ENCODE data around the gene RAB3GAP1. TPM values are rescaled to one million over a fixed set of nuclear protein-coding genes. Genes with fewer than 3 reads are reported as not detected.
"Not testable (repeated sequence)": the region's sequence is repeated elsewhere in the genome, so short reads cannot be mapped to it uniquely, and the experiment has no call there.

Gene RAB3GAP1
- total RNA-seq, 1 donor = 72.3 TPM

GRCh38 chr2:135076556-135076955, 24.5 kb downstream of the RAB3GAP1 start:
- no peaks in the 10 kb centered on the region for H3K4me1 ChIP-seq (ENCODE audit: insufficient read depth, low read length)

DNA sequence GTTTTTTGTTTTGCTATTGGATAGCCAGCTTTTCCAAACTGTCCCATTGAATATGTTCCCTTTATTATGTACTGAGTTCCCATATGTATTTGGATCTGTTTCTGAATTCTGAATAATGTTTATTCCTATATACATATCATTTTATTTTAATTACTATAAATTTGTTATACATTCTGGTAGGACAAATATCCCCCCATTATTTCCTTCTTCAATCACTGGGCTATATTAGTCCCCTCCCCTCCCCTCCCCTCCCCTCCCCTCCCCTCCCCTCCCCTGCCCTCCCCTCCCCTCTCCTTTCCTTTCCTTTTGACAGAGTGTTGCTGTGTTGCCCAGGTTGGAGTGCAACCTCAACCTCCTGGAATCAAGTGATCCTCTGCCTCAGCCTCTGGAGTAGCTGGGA, 26.3 kb downstream of the RAB3GAP1 start:
- H3K4me1 ChIP-seq (ENCODE audit: insufficient read depth, low read length) = no peaks in the 10 kb centered on the region
- no peaks in the 10 kb centered on the region for H3K9me3 ChIP-seq (ENCODE audit: low read depth, low read length)

More at GRCh38 chr2:135076556-135076955, 24.5 kb downstream of the RAB3GAP1 start:
- Histone ChIP-seq H3K9me3 (ENCODE audit: low read depth, low read length) (peaks cover 10% of the 10 kb centered on the region), H3K4me3 (ENCODE audit: low read length) (no peak overlapping the region), H3K27me3 (ENCODE audit: insufficient read depth, low read length) (no peaks in the 10 kb centered on the region)

DNA sequence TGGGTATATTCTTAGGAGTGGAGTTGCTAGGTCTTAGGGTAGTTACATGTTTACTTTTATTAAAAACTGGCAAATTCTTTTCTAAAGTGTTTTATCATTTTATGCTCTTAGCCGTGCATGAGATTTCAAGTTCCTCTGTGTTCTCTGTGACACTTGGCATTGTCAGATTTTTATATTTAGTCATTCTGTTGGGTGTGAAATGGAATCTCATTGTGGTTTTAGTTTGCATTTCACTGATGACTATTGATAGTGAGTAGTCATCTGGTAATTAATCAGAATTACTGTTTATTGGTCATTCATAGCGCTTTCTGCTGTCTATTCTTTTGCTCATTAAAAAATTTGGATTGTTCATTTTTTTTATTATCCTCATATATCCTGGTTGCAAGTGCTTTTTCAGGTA, 34.1 kb downstream of the RAB3GAP1 start:
- no peaks in the 10 kb centered on the region for H3K4me1 ChIP-seq (ENCODE audit: insufficient read depth, low read length)
- H3K4me3 ChIP-seq (ENCODE audit: low read length) = no peak overlapping the region
- no peaks in the 10 kb centered on the region for H3K27me3 ChIP-seq (ENCODE audit: insufficient read depth, low read length)
- no peaks in the 10 kb centered on the region for H3K9me3 ChIP-seq (ENCODE audit: low read depth, low read length)

More for the DNA sequence above, 26.3 kb downstream of the RAB3GAP1 start:
- Histone ChIP-seq H3K4me3 (ENCODE audit: low read length) (no peak overlapping the region), H3K27me3 (ENCODE audit: insufficient read depth, low read length) (no peaks in the 10 kb centered on the region)

DNA sequence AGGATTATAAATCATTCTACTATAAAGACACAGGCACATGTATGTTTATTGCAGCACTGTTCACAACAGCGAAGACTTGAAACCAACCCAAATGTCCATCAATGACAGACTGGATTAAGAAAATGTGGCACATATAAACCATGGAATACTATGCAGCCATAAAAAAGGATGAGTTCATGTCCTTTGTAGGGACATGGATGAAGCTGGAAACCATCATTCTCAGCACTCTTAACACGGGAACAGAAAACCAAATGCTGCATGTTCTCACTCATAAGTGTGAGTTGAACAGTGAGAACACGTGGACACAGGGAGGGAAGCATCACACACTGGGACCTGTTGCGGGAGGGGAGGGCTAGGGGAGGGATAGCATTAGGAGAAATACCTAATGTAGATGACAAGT, 37.5 kb downstream of the RAB3GAP1 start:
- H3K4me3 ChIP-seq (ENCODE audit: low read length); H3K27me3 ChIP-seq (ENCODE audit: insufficient read depth, low read length); H3K4me1 ChIP-seq (ENCODE audit: insufficient read depth, low read length); H3K9me3 ChIP-seq (ENCODE audit: low read depth, low read length): not testable (repeated sequence)

DNA sequence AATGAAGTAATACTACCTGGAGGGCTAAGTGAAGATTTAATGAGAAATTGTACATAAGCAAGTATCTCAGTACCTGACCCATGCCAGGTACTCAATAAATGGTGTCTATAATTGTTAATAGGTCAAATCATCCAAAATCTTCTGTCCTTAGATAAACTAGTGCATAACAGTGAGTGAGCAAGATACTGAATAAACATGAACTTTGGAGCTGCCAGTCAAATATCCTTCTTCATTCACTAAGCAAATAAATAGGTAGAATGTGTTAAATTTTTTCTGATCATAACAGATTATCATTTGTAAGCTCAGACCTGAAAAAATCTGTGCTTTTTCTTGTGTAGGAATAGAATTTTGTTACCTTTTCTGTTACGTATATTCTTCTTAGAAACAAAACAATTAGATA, 39.6 kb downstream of the RAB3GAP1 start:
- Histone ChIP-seq H3K27me3 (ENCODE audit: insufficient read depth, low read length) (no peaks in the 10 kb centered on the region), H3K4me1 (ENCODE audit: insufficient read depth, low read length) (no peaks in the 10 kb centered on the region), H3K9me3 (ENCODE audit: low read depth, low read length) (no peaks in the 10 kb centered on the region), H3K4me3 (ENCODE audit: low read length) (no peak overlapping the region)

DNA sequence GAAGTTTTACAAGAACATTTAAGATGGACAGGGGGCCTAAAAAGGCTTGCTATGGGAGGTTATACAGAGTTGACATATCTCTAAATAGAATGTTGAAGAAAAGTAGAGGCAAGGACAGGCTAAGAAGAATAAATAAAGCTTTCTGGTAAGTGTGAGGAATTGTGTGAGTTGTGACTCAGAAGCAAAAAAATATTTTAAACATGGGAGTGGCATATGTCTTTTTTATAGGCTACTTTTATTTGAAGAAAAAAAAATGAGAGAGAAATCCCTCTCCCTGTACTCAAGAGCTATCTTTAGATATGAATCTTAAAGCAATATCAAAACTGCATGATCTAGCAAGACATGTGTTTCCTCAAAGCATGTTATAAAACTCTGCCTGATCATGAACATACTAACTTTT, 41.1 kb downstream of the RAB3GAP1 start:
- Histone ChIP-seq H3K9me3 (ENCODE audit: low read depth, low read length) (no peaks in the 10 kb centered on the region), H3K4me3 (ENCODE audit: low read length) (no peak overlapping the region), H3K4me1 (ENCODE audit: insufficient read depth, low read length) (no peaks in the 10 kb centered on the region), H3K27me3 (ENCODE audit: insufficient read depth, low read length) (no peaks in the 10 kb centered on the region)

- Histone ChIP-seq H3K4me1 (ENCODE audit: insufficient read depth, low read length) (no peaks in the 10 kb centered on the region), H3K27me3 (ENCODE audit: insufficient read depth, low read length) (no peaks in the 10 kb centered on the region)
Observed at GRCh38 chr2:135093670-135094330, 41.7 kb downstream of the RAB3GAP1 start.

DNA sequence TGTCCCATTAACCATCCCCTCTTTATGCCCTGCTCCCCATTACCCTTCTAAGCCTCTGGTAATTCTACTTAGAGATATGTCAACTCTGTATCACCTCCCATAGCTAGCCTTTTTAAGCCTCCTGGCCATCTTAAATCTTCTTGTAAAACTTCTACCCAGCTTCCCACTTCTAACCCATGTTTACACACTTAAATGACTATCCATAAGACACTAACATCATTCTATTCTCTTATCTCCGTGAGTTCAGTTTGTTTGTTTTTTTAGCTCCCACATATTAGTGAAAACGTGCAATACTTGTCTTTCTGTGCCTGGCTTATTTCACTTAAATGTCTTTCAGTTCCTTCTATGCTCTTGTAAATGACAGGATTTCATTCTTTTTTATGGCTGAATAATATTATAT, 42.4 kb downstream of the RAB3GAP1 start:
- H3K9me3 ChIP-seq (ENCODE audit: low read depth, low read length) = no peaks in the 10 kb centered on the region
- H3K4me1 ChIP-seq (ENCODE audit: insufficient read depth, low read length) = no peaks in the 10 kb centered on the region
- H3K27me3 ChIP-seq (ENCODE audit: insufficient read depth, low read length) = no peaks in the 10 kb centered on the region
- H3K4me3 ChIP-seq (ENCODE audit: low read length) = no peak overlapping the region

More at GRCh38 chr2:135093670-135094330, 41.7 kb downstream of the RAB3GAP1 start:
- H3K9me3 ChIP-seq (ENCODE audit: low read depth, low read length) = no peaks in the 10 kb centered on the region
- no peak overlapping the region for H3K4me3 ChIP-seq (ENCODE audit: low read length)

- H3K9me3 ChIP-seq (ENCODE audit: low read depth, low read length) = no peaks in the 10 kb centered on the region
- no peak overlapping the region for H3K4me3 ChIP-seq (ENCODE audit: low read length)
- H3K27me3 ChIP-seq (ENCODE audit: insufficient read depth, low read length) = no peaks in the 10 kb centered on the region
- no peaks in the 10 kb centered on the region for H3K4me1 ChIP-seq (ENCODE audit: insufficient read depth, low read length)
Observed at GRCh38 chr2:135095591-135095990, 43.5 kb downstream of the RAB3GAP1 start.

- no peaks in the 10 kb centered on the region for H3K9me3 ChIP-seq (ENCODE audit: low read depth, low read length)
- no peaks in the 10 kb centered on the region for H3K4me1 ChIP-seq (ENCODE audit: insufficient read depth, low read length)
- no peaks in the 10 kb centered on the region for H3K27me3 ChIP-seq (ENCODE audit: insufficient read depth, low read length)
- H3K4me3 ChIP-seq (ENCODE audit: low read length) = no peak overlapping the region
Observed at GRCh38 chr2:135096665-135097446, 44.8 kb downstream of the RAB3GAP1 start.

- H3K9me3 ChIP-seq (ENCODE audit: low read depth, low read length) = no peaks in the 10 kb centered on the region
- no peak overlapping the region for H3K4me3 ChIP-seq (ENCODE audit: low read length)
- no peaks in the 10 kb centered on the region for H3K4me1 ChIP-seq (ENCODE audit: insufficient read depth, low read length)
- no peaks in the 10 kb centered on the region for H3K27me3 ChIP-seq (ENCODE audit: insufficient read depth, low read length)
Observed at GRCh38 chr2:135097532-135098231, 45.6 kb downstream of the RAB3GAP1 start.

- no peak overlapping the region for H3K4me3 ChIP-seq (ENCODE audit: low read length)
- no peaks in the 10 kb centered on the region for H3K4me1 ChIP-seq (ENCODE audit: insufficient read depth, low read length)
- H3K27me3 ChIP-seq (ENCODE audit: insufficient read depth, low read length) = no peaks in the 10 kb centered on the region
- H3K9me3 ChIP-seq (ENCODE audit: low read depth, low read length) = no peaks in the 10 kb centered on the region
Observed at GRCh38 chr2:135099802-135100483, 47.9 kb downstream of the RAB3GAP1 start.

- Histone ChIP-seq H3K4me1 (ENCODE audit: insufficient read depth, low read length) (no peaks in the 10 kb centered on the region), H3K9me3 (ENCODE audit: low read depth, low read length) (no peaks in the 10 kb centered on the region), H3K27me3 (ENCODE audit: insufficient read depth, low read length) (no peaks in the 10 kb centered on the region), H3K4me3 (ENCODE audit: low read length) (no peak overlapping the region)
Observed at GRCh38 chr2:135103843-135104242, 51.8 kb downstream of the RAB3GAP1 start.

GRCh38 chr2:135105513-135106316, 53.6 kb downstream of the RAB3GAP1 start:
- H3K4me1 ChIP-seq (ENCODE audit: insufficient read depth, low read length); H3K27me3 ChIP-seq (ENCODE audit: insufficient read depth, low read length): not testable (repeated sequence)

More at GRCh38 chr2:135105513-135106316, 53.6 kb downstream of the RAB3GAP1 start:
- not testable (repeated sequence) for H3K4me3 ChIP-seq (ENCODE audit: low read length); H3K9me3 ChIP-seq (ENCODE audit: low read depth, low read length)
